Measurements from ENCODE around the gene SSTR3.

The SSTR3 gene

DNA sequence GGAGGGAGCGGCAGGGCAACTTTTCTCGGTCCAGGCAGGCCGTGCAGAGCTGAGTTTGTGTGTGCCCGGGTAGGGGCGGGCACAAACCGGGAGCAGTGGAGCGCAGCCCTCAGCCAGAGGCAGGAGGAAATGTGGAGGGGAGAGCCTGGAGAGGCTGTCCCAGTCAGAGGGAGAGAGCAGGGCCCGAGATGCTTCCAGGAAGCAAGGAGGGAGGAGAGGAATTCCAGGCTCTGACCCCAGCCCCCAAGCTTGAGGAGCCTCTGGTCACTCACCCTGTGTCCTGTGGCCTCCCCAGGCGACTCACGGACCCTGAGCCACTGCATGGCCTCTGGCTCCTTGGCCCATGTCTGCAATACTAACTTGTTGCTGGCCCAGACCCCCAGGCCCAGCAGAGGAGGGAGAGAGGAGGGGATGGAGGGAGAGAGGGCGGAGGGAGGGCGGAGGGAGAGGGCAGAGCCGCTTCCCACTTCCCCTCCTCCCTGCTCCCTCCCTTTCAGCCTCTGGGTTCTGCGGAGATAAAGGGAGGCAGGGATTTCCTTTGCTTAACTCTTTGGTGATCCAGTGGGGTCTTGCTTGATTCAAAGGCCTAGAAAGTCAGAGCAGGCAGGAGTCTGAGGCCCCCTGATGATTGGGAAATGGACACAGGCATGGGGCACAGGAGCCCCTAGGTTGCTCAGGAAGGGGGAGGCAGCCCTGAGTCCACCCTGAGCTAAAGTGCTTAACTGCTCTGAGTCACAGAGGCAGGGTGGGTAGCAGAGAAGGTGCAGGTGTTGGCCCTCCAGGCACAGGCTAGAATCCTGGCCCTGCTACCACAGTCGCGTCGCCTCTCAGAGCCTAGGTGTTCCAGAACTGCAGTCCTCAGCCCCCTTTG lies 24.2 kb downstream of the SSTR3 start, which contains the start of gene C1QTNF6:
C1QTNF6 (minus strand) TSS at position 357 of the 871 bp plus-strand sequence; CDS start at position 323, 34 bp downstream.
- peak in 3 of 42 donors; percentile 6 to 24 (median 10) for DNase-seq
- intact Hi-C loops (cut with DNase I) = no loop called here

DNA sequence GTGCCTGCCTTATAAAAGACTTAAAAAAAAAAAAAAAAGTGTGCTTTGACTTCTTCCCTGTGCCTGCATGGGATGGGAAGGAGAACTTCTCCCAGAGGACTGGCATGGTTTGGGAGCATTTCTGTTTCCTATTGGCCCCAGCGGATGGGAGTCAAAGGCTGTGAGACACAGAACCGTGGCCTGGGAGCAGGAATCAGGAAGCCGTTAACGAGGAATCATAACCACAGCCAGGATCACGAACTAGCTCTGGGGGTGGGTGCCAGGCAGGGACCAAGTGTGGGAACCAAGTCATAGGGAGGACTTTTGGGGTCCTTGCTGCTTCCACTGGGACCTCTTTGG lies 24.8 kb downstream of the SSTR3 start:
- DNase-seq = no peak
- intact Hi-C loops (cut with DNase I) = no loop called here

DNA sequence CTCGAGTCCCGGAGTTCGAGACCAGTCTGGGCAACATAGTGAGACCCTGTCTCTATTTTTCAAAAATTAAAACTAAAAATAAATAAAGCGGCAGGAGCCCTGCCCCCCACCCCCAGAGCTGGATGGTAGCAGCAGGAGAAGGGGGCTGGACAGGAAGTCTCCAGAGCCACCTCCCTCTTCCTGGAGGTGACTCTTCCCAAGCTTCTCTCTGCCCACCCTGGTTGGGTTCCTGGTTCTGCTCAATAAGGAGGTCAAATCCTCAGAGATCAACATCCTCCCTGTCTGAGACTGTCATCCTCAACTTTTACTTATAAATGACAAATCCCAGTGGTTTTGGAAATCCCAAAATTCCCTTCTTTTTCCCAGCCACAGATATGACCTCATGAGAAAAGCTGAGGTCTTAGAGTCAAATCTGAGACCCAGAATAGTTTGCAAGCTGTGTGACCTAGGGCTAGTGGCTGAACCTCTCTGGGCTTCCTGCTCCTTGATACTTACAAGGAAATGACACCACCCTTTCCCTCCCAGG lies 25.2 kb downstream of the SSTR3 start:
- intact Hi-C loops (cut with DNase I) = no loop called here
- peak in 1 of 42 donors; percentile 1 for DNase-seq

DNA sequence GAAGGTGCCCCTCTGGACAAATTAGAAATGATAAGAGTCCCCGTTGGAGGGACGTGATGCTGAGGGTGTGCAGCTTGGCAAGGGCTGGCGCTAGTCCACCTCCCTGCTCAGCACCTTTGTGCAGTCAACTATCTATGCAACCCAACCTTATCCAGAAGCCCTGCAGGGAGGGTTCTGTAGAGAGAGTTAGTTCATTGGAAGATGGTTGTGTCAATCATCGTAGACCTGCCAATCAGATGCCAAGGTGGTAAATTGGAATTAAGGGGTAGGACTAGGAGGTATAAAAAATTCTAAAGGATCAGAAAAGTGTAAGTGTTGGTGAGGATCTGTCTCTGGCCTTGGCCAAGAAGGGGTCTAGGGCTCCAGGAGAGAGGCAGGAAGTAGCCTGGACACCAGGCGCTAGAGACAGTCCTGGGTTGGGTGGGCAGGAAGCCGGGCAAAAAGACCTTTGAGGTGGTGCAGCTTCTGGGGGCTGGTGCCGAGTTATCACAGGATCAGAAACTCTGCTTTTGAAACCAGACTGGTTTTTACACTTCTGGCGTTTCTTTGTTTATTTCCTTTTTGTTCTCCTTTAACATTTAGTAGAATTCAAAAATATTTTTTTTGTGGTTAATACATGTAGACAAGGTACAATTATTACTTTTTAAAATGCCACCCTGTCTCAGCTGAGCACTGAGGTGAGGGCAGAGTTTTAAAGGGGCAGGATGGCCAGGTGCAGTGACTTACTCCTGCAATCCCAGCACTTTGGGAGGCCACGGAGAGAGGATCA lies 25.9 kb downstream of the SSTR3 start:
- peak in 9 of 42 donors; percentile 5 to 70 (median 44) for DNase-seq
- intact Hi-C loops (cut with DNase I) = no loop called here

DNA sequence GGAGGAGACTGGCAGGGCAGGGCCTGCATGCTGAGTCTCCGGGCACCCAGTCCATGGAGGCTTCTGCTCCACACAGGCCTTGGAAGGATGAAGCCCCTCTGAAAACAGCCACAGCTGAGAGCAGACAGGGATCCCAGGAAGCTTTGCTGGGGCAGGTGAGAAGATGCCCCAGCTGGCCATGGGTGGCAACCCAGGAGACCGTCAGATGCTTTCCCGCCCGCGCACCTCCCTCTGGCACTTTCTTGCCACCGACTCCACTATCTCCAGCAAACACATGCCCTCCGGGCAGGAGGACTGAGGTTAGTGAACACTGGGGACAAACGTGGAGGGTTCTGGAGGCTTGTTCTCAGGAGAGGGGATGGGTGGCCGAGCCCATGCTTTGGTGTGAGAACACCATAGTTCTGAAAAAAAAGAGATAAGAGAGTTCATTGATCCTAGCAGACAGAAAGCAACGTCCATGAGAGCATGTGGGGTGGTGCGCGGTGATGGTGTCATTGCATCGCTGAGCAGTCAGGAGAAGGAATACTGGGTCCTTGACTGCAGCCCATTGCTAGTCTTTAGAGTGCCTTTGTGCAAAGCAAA lies 26.5 kb downstream of the SSTR3 start:
- DNase-seq = no peak
- intact Hi-C loops (cut with DNase I) = no loop called here

DNA sequence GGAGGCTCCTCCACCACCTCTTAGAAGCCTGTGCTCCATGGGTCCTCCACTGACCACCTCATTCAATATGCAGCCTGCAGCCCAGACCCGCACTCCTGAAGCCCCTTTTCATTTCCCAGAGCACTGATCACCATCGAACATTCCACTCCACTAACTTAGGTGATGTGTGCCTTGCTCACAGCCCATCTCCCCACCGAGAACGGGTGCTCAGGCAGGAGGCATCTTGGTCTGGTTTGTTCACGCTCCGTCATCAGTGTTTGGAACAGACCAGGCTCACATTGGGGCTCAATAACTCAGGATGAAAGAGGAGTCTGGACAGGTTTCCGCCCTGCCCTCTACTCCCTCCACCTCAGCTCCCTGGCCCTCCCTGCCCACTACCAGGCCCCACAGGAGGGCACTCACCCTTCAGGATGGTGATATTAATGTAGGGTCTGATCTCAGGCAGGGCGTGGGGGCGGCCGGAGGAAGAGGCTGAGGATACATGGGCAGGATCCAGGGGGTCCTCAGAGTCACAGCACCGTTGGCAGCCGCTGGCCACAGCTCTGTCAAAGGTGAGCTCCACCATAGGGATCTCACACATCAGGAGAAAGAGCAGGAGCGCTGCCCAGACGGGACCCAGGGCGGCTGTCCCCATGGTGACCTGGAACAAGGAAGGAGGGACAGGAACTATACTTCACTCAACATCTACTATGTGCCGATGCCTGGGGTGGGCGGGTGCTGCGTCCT lies 27.3 kb downstream of the SSTR3 start:
- intact Hi-C loops (cut with DNase I) = no loop called here

DNA sequence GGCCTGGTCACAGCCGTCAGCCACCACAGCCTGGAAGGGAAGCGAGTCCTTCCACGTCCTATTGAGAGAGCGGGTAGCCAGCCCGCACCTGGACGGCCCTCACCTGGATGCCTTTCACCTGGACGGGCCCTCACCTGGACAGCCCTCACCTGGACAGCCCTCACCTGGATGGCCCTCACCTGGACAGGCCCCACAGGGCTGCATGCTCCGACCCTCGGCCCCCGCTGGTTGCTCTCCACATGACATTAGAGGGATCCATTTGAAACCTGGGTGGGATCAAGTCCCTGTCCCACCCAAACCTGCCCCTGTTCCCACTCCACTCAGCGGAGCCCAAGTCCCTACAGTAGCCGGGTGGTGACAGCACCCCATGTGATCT lies 27.9 kb downstream of the SSTR3 start:
- no peak for DNase-seq
- intact Hi-C loops (cut with DNase I) = no loop called here

More for the DNA sequence above, 27.3 kb downstream of the SSTR3 start:
- peak in 1 of 42 donors; percentile 0 for DNase-seq

DNA sequence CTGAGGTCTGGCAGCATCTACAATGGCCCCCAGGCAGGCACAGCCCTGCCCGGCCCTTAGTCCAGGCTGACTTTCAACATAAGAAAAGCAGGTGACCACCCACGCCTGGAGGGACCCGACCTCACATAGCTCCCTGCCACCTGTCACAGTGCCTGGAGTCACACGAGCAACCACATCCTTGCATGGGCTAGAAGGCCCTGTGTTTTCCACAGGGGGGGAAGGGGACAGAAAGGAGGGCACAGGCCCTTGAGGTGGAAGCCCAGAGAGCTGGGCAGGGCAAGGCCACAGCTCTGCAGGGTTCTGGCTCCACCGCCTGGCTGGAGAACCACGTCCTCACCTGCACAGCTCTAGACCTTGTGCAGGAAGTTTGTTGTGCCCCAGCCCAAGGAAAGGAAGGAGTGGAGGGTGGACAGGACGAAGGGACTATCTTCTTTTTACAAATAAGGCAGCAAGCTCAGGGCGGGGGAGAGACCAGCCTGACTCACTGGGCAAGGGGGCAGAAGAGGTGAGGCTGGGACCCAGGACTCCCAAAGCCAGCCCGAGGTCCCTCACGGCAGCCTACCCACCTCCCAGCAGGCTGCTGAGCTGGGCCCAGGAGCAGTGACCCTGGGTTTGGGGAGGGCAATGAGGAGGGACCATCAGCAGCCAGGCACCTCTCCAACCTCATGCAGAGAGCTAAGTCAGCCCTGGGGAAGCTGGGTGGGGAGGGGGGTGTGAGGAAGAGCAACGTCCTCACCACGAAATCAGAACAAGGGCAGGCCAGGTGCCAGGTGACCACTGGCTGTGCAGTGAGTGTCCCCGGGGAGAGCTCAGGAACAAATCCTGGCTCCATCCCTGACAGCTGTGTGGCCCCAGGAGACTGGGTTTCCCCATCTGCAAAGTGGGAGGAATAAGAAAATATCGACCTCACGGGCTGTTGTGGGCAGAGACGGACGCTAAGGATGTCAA lies 28.6 kb downstream of the SSTR3 start:
- intact Hi-C loops (cut with DNase I) = no loop called here
- peak in 1 of 42 donors; percentile 1 for DNase-seq

DNA sequence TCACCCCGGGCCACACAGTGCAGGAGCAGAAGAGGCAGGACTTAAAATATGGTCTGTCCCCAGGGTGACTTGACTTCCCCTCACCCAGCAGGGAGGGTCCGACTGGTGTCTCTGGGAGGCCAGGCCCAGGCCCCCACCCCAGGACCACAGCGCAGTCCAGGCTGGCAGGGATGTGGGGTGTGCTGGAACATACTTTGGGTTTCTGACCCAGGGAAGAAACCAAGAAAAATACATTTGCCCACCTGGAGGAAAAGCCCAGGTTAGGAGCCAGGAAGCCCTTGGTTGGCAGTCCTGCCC lies 29.4 kb downstream of the SSTR3 start:
- intact Hi-C loops (cut with DNase I) = no loop called here

DNA sequence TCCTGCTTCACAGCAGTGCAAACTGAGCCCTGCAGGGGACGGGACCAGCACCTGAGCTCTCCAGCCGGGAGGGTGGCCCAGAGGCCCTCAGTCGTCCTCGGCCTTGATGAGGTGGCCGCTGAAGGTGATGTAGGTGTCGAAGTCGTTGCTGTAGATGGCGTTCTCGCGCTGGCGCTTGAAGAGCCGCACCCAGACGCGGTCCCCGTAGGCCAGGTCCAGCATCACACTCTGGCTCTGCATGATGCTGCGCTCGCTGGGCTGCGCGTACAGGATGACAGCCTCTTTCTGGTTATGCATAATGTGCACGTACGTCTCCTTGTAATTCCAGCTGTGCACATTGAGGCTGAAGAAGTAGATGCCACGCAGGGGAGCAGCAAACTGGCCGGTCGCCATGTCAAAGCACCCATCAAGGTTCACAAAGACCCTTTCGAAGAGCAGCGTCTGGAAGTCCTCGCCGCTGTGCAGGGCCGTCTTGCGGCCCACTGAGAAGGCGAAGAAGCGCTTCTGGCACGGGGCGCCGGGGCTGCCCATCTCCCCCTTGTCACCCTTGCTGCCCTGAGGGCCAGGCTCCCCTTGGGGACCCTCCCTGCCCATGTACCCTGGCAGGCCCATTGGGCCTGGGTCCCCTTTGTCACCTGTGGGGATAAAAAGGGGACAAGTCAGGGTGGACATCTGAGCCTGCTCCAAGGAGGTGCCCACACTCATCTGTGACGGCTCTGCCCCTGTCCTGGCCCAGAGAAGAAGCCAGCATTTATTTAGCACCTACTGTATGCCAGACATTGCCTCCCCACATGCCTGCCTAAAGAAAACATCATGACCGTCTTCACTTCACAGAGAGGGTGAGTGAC lies 30.0 kb downstream of the SSTR3 start:
- no peak for DNase-seq
- intact Hi-C loops (cut with DNase I) = no loop called here

More for the DNA sequence above, 29.4 kb downstream of the SSTR3 start:
- no peak for DNase-seq

DNA sequence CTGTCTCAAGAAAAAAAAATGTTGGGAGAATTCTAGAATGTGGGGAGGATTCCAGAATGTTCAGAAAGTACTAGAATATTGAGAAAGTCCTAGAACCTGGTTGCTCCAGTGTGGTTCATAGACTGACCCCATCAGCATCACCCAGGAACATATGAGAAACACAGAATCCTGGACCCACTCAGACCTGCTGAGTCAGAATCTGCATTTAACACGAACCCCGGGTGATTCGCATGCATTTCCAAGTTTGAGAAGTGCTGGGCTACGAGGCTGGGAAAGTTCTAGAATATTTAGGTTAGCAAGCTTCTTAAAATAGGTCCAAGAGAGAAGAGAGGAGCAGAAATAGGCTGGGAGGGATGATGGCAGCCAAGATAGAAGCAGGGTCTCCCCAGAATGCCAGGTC lies 30.6 kb downstream of the SSTR3 start:
- intact Hi-C loops (cut with DNase I) = no loop called here
- no peak for DNase-seq

DNA sequence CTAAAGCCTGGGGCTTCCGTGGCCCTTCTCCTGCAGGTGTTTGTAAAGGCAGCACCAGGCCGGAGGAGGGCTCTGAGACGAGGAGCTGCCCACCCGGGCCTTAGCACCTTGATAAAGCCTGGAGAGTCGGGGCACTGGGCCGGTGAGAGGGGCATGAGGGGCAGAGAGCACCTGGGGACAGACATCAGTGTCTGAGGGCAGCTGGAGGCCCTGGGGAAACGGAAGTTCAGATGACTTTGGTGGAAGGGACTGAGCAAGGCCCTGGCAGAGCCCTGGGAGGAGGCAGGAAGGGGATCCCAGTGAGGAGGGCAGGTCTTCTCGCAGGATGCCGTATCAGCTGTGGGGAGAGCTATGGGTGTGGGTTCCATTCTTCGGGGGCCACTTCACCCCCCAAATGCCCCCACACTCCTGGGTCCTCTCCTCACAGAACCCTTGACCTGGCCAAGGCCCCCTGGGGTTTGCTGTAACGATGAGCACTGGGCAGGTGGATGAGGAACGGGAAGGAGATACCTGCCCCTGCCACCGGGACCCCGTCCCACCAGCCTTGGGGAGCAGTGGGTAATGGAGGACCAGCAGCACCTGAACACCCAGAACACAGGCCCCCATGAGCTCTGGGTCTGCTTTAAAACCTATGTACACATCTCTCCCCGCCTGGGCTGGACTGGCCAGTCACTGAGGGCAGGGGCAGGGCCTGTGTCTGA lies 31.6 kb downstream of the SSTR3 start:
- DNase-seq = no peak
- intact Hi-C loops (cut with DNase I) = no loop called here

DNA sequence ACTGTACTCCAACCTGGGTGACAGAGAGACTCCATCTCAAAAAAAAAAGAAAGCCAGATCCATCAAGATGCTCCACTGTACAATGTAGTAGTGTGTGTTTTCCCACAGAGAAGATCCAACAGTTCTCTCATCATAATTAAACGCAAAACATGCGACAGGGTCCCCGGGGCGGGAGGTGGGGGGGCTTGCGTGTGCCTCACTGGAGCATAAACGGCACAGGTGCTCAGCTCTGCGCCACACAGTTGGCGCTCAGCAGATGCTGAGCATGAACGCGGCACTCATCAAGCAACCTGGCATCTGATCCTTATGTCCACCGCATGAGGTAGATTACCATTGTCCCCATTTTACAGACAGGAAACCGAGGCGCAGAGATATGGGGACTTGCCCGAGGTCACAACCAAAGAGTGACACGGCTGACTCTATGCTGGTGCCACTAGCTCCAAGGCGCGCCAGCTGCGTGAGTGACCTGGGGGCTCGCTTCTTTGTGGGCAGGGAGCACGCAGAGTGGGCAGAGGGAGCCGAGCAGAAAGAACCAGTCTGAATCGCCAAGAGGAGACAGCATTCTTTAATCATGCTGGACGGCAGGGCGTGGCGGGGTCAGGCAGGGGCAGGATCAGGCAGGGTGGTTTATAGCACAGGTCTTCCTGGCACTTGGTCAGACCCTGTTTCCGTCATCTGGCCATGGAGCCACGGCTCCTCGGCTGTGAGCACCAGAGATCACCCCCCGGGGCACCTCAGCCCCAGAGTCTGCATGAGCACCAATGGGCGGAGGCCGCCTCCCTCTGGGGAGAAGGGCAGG lies 32.5 kb downstream of the SSTR3 start:
- intact Hi-C loops (cut with DNase I) = no loop called here
- no peak for DNase-seq

DNA sequence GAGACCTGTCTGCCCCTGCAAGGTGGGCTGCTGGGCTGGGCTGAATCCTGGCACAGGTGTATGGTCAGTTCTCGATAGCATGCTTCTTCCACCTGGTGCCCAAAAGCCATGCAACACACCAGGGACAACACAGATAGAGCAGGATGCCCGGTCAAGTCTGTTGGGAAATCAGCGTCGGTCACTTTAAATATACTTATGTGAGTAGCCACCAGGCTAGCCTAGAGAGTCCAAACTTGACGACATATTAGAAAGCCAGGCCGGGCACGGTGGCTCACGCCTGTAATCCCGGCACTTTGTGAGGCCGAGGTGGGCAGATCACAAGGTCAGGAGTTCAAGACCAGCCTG lies 33.2 kb downstream of the SSTR3 start:
- intact Hi-C loops (cut with DNase I) = no loop called here
- DNase-seq = peak in 1 of 42 donors; percentile 28

DNA sequence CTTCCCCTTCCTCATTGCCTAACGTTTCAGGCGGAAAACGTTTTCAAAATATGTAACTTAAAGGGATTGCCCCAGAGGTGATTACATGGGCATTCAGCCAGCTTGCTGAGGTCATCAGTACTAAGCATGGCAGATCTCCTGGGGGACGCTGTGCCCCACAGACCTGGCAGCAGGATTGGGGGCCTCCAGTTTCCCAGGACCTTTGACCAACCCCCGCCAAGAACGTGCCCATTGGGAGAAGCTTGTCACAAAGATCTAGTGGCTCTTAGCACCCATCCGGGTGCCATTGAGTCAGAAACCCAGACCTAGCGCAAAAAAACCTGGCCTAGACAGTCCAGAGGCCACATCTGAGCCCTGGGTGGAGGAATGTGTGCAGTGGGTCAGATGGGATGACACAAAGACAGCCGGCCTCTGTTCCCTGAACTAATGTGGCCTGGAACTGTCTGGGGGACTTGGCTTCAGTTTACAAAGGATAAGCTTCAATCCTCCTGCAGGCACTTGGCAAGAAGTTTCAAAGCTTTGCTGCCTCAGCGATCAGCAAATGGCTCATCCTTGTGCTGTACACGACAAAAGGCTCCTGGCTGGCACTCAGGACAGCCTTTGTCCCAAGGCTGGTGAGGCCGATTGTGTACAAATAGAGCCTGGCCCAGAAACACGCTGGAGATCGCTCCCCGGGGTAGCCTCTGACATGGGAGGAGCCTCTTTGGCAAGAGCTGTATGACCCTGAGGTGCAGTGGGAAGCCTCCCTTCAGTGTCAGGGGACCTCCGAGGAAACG lies 33.7 kb downstream of the SSTR3 start:
- intact Hi-C loops (cut with DNase I) = no loop called here
- DNase-seq = peak in 1 of 42 donors; percentile 7

Data from head of caudate nucleus (tissue), 42 donors.